ENCODE data around the gene PPP1R16B. TPM values are rescaled to one million over a fixed set of nuclear protein-coding genes. Genes with fewer than 3 reads are reported as not detected.

PPP1R16B gene
- total and polyA plus RNA-seq, 10 of the 15 experiments (the other 5 are each of a cell fraction or from before 2014, with no cell fraction given) = 13.4 to 90.2 (median 66.7) TPM

DNA sequence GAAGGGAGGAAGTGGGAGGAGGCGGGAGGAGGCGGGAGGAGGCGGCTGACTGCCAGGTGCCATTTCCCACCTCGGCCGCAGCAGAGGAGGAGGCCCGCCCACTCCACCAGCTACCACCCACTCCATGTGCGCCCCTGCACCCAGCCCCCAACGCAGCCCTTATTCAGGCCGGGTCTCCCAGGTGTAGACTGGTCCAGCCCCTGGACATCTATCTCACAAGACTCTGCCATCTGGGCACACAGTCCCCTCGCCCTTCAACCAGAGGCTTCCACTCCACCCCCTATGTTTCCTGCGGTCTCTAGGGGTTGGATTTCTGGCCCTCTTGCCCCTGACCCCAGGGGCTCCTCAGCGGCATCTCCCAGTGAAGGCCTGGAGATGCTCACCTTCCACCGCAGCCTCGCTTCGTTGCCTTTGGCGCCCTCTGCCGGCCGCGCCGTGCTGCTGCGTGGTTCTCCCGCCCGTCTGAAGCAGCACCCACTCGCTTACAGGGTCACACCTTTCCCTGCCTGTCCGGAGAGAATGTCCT lies 88.1 kb downstream of the PPP1R16B start (continued):
- peak; percentile 68 for TF ChIP-seq MLLT1 (IDR thresholded peaks at IDR 0.05)

GRCh38 chr20:38894091-38894847 lies 88.8 kb downstream of the PPP1R16B start:
- no peak overlapping the region for H3K9ac ChIP-seq (ENCODE audit: control insufficient read depth, insufficient read depth, low read length)
- no peak for FAIRE-seq
- no peak for DNase-seq (ENCODE audit: low read depth, low spot score)
- no peaks in the 10 kb centered on the region for H3K27me3 ChIP-seq (replicated peaks in 1 of 2; ENCODE audit: control insufficient read depth in 2 of 2, insufficient read depth in 2 of 2, low read length in 1 of 2)
- 0 out of 2 replicates have a peak overlapping the region, but pooled peaks have one; percentile 11 for H3K27ac ChIP-seq (ENCODE audit: control insufficient read depth, insufficient read depth)
- no peak overlapping the region for H2AFZ ChIP-seq (ENCODE audit: control insufficient read depth, low read depth, low read length)
- intact Hi-C loops (cut with micrococcal nuclease; ENCODE audit: unreplicated experiment) (no loop called here), in situ Hi-C loops (cut with MboI) (no loop called here)
- H3K4me3 ChIP-seq = no peak overlapping the region
- H3K79me2 ChIP-seq (ENCODE audit: control insufficient read depth, insufficient read depth, low read length) = peaks cover 18% of the 10 kb centered on the region
- H3K9me3 ChIP-seq (replicated peaks; ENCODE audit: control insufficient read depth, insufficient read depth, low read length) = no peaks in the 10 kb centered on the region
- SMC1A ChIA-PET (ENCODE audit: uncharacterized antibody, unreplicated experiment) = interaction anchor here (0.9 to 6.6 kb wide), 21 partner anchors 13 to 247 kb away, joined by 3 to 131 read pairs (median 6); partner anchors contain the start of gene PPP1R16B
- no peak overlapping the region for H3K4me2 ChIP-seq (ENCODE audit: control insufficient read depth, insufficient read depth)
- WGBS (ENCODE audit: insufficient coverage, insufficient replicate concordance, low lambda C conversion rate, missing lambda C conversion rate) = 26% methylated on average over 28 of the region's 30 CpGs
- TF ChIP-seq IRF5 (IDR thresholded peaks at IDR 0.05; ENCODE audit: borderline replicate concordance) = no peak
- TF ChIP-seq PAX8 (IDR thresholded peaks at IDR 0.05) = no peak
- TF ChIP-seq BHLHE40 (IDR thresholded peaks at IDR 0.05; ENCODE audit: borderline replicate concordance in 1 of 2, low read depth in 2 of 2, low read length in 1 of 2) = peak in 1 of 2 experiments; percentile 19; a peak in 1 of 4 replicates
- no peak for TF ChIP-seq SRF (IDR thresholded peaks at IDR 0.05; ENCODE audit: low read depth in 2 of 2, low read length in 2 of 2)
- no peak for TF ChIP-seq POLR2AphosphoS5 (IDR thresholded peaks at IDR 0.05; ENCODE audit: low read length)
- TF ChIP-seq IRF4 (IDR thresholded peaks at IDR 0.05; ENCODE audit: low read depth, low read length) = no peak
- H3K4me1 ChIP-seq (ENCODE audit: control insufficient read depth, insufficient read depth, low read length) = peaks cover 50% of the 10 kb centered on the region
- no TSS peak for BruUV-seq (replicated peaks)
- ATAC-seq = no peak
- CTCF ChIA-PET = interaction anchor here (0.9 to 6.9 kb wide), 14 partner anchors 17 to 246 kb away, joined by 3 to 183 read pairs (median 5); partner anchors contain the start of genes ACTR5 and PPP1R16B
- H4K20me1 ChIP-seq (ENCODE audit: control insufficient read depth, insufficient read depth) = no peaks in the 10 kb centered on the region
- RAD21 ChIA-PET (ENCODE audit: unreplicated experiment) = interaction anchor here (1.2 to 6.5 kb wide), 9 partner anchors 17 to 247 kb away, joined by 3 to 205 read pairs (median 80); partner anchors contain the start of genes ACTR5, DHX35 and PPP1R16B
- H3K36me3 ChIP-seq (ENCODE audit: control insufficient read depth in 2 of 2, insufficient read depth in 2 of 2, low read length in 1 of 2) = peaks cover 38 to 41% of the 10 kb centered on the region in 2 experiments
- POLR2A ChIA-PET = interaction anchor here (0.7 to 3.7 kb wide), 4 partner anchors 20 to 168 kb away, joined by 3 to 60 read pairs (median 23); partner anchors contain the start of gene PPP1R16B

Measured in GM12878 (cell line).